BJ (cell line): Measurements from ENCODE around the gene NABP2. TPM values are rescaled to one million over a fixed set of nuclear protein-coding genes. Genes with fewer than 3 reads are reported as not detected.
A peak's percentile ranks its signal among the peaks of the same experiment; 100 is the strongest.

Source experiments
- CTCF ChIA-PET: fragments of 350-600 bp; formaldehyde crosslinking; extraction: SDS; loops from one replicate; lab custom pipeline; 2021; ENCODE audit warnings: antibody characterized with exemption, inconsistent platforms; lab: Yijun Ruan, JAX
- POLR2A ChIA-PET: fragments of 300-600 bp; sonication (Branson Sonifier 250); formaldehyde crosslinking; extraction: SDS; loops from one replicate; lab custom pipeline; 2021; ENCODE audit warnings: antibody characterized with exemption; lab: Charles Lee
- DNase-seq: peaks from one replicate; pipeline ENCODE4 v3.0.0-alpha.2; 2011; ENCODE audit warnings: low read depth
- H3K27me3 ChIP-seq: 2 replicates; pipeline ENCODE4 v1.6.0; 2011; ENCODE audit warnings: low read length; ENCODE audit not compliant: control insufficient read depth, insufficient read depth
- H3K36me3 ChIP-seq: 2 replicates; pipeline ENCODE4 v1.5.1; 2011; ENCODE audit warnings: low read length; ENCODE audit not compliant: control insufficient read depth, insufficient read depth
- H3K4me3 ChIP-seq: 2 replicates; pipeline ENCODE4 v1.5.1; 2011; ENCODE audit warnings: low read depth, mild to moderate bottlenecking, control low read depth, low read length
- CTCF ChIP-seq: IDR thresholded peaks from 2 replicates; pipeline ENCODE4 v1.5.1; 2011; ENCODE audit warnings: low read depth, mild to moderate bottlenecking, control low read depth, inconsistent platforms, low read length, moderate library complexity; ENCODE audit not compliant: insufficient read depth
- polyA minus RNA-seq: library from RNA; depleted of rRNA, polyadenylated mRNA; stranded (reverse); fragments of >200 nt; gene quantifications from 2 replicates; pipeline ENCODE4 v1.2.3, GENCODE V29; 2011; rRNA and poly(A)+ RNA removed
- polyA plus RNA-seq: library from polyadenylated mRNA; depleted of rRNA; stranded (reverse); fragments of >200 nt; gene quantifications from 2 replicates; pipeline ENCODE4 v1.2.3, GENCODE V29; 2011; rRNA removed

NABP2 gene
- polyA plus RNA-seq (47.5 and 52.0 TPM in 2 replicates), polyA minus RNA-seq (8.7 and 17.1 TPM in 2 replicates)

- DNase-seq: peak; percentile 91
- H3K4me3 ChIP-seq: peak within 1 kb of the TSS; percentile 85
- ChIA-PET CTCF (interaction anchor here (0.6 to 4.2 kb wide), 3 partner anchors 32 to 38 kb away, joined by 3 to 132 read pairs (median 18); partner anchors contain the start of genes ANKRD52 and SMARCC2), POLR2A (no interaction called here)
- TF ChIP-seq CTCF: peak; percentile 82
- peaks cover 6% of the 10 kb centered on the region for H3K36me3 ChIP-seq
- no peaks in the 10 kb centered on the region for H3K27me3 ChIP-seq
Measured at GRCh38 chr12:56224102-56224701, at the start of gene NABP2. TSS of gene NABP2 (plus strand) at chr12:56224342. CDS start at chr12:56224857, 515 bp downstream.

GRCh38 chr12:56178347-56178746 is 45.8 kb upstream of the NABP2 start:
- no peak overlapping the region for H3K4me3 ChIP-seq
- ChIA-PET POLR2A (interaction anchor here (1.1 kb wide), 1 partner anchor 19 kb away, joined by 3 read pairs; no protein-coding TSS in a partner anchor), CTCF (interaction anchor here (0.6 to 2.8 kb wide), 2 partner anchors 11 to 361 kb away, joined by 3 to 16 read pairs; partner anchors contain the start of gene SMARCC2)
- H3K36me3 ChIP-seq: peaks cover 31% of the 10 kb centered on the region
- no peak for DNase-seq
- H3K27me3 ChIP-seq: no peaks in the 10 kb centered on the region
- no peak for TF ChIP-seq CTCF

DNA sequence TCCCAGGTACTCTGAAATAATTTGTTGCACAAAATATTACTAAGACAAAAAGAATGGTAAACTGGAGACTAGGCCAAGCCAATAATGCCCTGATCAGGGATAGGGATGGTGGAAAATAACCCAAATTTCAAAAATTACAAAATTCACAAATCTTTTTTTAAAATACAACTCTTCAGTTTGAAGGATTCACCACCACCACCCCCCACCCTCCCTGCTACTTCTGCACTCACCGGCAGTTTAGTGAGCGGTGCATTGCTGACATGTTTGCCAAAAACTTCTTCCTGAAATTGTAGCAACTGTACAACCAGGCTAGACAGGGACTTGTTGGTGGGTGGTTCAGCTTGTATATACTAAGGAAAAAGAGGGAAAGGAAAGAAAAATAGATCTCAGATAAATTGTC is 37.2 kb upstream of the NABP2 start:
- H3K27me3 ChIP-seq: no peaks in the 10 kb centered on the region
- no peak for DNase-seq
- POLR2A ChIA-PET: no interaction called here
- TF ChIP-seq CTCF: no peak
- peaks cover 10% of the 10 kb centered on the region for H3K36me3 ChIP-seq
- CTCF ChIA-PET: interaction anchor here (1.6 to 6.7 kb wide), 4 partner anchors 25 to 67 kb away, joined by 4 to 134 read pairs (median 63); partner anchors contain the start of genes ESYT1, MYL6 and ZC3H10
- no peak overlapping the region for H3K4me3 ChIP-seq

DNA sequence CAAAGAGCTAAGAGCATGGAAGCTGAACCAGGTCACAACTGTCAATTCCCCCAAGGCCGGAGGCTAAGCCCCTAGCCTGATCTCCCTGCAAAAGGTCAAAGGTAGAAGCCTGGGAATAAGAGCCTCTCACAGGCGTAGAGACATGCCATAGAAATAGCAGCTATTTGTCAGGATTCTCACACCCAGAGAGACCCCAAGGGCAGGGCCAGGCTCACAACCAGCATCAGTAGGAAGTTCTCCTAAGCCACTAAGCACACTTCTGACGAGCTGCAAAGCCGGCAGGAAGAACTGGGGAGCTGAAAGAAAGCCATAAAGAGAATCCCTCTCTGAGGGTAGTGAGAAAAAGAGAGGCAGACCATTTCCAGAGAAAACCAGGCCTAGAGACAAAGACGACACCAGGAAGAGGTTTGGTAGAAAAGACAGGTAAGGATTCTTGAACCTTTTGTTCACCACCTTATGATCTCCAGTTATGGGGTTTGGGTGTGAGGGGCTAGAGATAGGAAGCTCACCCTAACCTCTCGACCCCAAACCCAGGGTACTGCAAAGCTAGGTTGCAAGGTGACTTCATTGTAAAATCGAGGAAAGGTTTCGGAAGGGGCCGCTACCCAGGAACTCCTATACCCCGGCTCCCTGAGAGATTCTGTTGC is 35.9 kb upstream of the NABP2 start:
- CTCF ChIA-PET: interaction anchor here (0.9 to 9.8 kb wide), 18 partner anchors 7 to 450 kb away, joined by 3 to 134 read pairs (median 7); partner anchors contain the start of genes ESYT1, MYL6, RNF41 and SPRYD4
- H3K4me3 ChIP-seq: peak overlapping the region; percentile 71

More for the DNA sequence above, 35.9 kb upstream of the NABP2 start:
- POLR2A ChIA-PET: interaction anchor here (0.6 to 2.2 kb wide), 4 partner anchors 30 to 114 kb away, joined by 3 to 10 read pairs (median 5); partner anchors contain the start of genes MYL6 and RNF41
- DNase-seq: no peak
- H3K27me3 ChIP-seq: no peaks in the 10 kb centered on the region
- no peak for TF ChIP-seq CTCF
- H3K36me3 ChIP-seq: peaks cover 10% of the 10 kb centered on the region
